ENCODE measurements around the gene TCERG1. TPM values are rescaled to one million over a fixed set of nuclear protein-coding genes. Genes with fewer than 3 reads are reported as not detected.

TCERG1 gene
- total RNA-seq, 1 experiment from 2014 or later, result 75.9 TPM

DNA sequence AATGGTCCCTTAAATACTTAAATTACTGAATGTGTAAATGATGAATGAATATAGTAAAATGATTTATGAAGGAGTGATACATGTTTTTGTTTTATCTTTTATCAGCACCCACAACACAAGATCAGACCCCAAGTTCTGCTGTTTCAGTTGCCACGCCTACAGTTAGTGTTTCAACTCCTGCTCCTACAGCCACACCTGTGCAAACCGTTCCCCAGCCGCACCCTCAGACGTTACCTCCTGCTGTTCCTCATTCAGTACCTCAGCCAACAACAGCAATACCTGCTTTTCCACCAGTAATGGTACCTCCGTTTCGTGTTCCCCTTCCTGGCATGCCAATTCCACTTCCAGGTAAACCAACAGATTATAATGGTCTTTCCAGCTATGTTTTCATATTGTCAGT, 16.3 kb downstream of the TCERG1 start:
- H3K4me3 ChIP-seq, result no peak overlapping the region
- DNase-seq, result no peak
- H3F3A ChIP-seq (ENCODE audit: insufficient read depth, low read depth), result peaks cover 29% of the 10 kb centered on the region; the same call in 1 of the 2 replicates
- intact Hi-C loops (cut with micrococcal nuclease; ENCODE audit: unreplicated experiment), result loop anchor here (5.0 kb wide), 1 partner anchor 301 kb away; no protein-coding TSS in a partner anchor
- H3K79me2 ChIP-seq (ENCODE audit: low read depth), result peaks cover 50% of the 10 kb centered on the region
- no peak overlapping the region for H2AFZ ChIP-seq
- H3K9me2 ChIP-seq (ENCODE audit: insufficient read depth), result no peaks in the 10 kb centered on the region
- H3K4me2 ChIP-seq, result no peak overlapping the region
- no TSS peak for BruUV-seq (replicated peaks)
- H3K9me3 ChIP-seq (ENCODE audit: insufficient read depth, low read depth), result no peaks in the 10 kb centered on the region
- no peak overlapping the region for H3K27ac ChIP-seq
- peaks cover 68% of the 10 kb centered on the region for H3K36me3 ChIP-seq (ENCODE audit: low read depth)
- POLR2A ChIA-PET (ENCODE audit: unreplicated experiment), result no interaction called here
- no peak for TF ChIP-seq EZH2 (IDR thresholded peaks at IDR 0.05; ENCODE audit: low read depth)
- TF ChIP-seq, protein P1, sequence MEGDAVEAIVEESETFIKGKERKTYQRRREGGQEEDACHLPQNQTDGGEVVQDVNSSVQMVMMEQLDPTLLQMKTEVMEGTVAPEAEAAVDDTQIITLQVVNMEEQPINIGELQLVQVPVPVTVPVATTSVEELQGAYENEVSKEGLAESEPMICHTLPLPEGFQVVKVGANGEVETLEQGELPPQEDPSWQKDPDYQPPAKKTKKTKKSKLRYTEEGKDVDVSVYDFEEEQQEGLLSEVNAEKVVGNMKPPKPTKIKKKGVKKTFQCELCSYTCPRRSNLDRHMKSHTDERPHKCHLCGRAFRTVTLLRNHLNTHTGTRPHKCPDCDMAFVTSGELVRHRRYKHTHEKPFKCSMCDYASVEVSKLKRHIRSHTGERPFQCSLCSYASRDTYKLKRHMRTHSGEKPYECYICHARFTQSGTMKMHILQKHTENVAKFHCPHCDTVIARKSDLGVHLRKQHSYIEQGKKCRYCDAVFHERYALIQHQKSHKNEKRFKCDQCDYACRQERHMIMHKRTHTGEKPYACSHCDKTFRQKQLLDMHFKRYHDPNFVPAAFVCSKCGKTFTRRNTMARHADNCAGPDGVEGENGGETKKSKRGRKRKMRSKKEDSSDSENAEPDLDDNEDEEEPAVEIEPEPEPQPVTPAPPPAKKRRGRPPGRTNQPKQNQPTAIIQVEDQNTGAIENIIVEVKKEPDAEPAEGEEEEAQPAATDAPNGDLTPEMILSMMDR (conservative IDR thresholded peaks at IDR 0.05), result no peak
- H3K27me3 ChIP-seq (ENCODE audit: insufficient read depth, low read depth), result no peaks in the 10 kb centered on the region
- CTCF ChIA-PET, result no interaction called here
- peaks cover 87% of the 10 kb centered on the region for H4K20me1 ChIP-seq (ENCODE audit: insufficient read depth)
- no peaks in the 10 kb centered on the region for H3K4me1 ChIP-seq (replicated peaks; ENCODE audit: insufficient read depth)

DNA sequence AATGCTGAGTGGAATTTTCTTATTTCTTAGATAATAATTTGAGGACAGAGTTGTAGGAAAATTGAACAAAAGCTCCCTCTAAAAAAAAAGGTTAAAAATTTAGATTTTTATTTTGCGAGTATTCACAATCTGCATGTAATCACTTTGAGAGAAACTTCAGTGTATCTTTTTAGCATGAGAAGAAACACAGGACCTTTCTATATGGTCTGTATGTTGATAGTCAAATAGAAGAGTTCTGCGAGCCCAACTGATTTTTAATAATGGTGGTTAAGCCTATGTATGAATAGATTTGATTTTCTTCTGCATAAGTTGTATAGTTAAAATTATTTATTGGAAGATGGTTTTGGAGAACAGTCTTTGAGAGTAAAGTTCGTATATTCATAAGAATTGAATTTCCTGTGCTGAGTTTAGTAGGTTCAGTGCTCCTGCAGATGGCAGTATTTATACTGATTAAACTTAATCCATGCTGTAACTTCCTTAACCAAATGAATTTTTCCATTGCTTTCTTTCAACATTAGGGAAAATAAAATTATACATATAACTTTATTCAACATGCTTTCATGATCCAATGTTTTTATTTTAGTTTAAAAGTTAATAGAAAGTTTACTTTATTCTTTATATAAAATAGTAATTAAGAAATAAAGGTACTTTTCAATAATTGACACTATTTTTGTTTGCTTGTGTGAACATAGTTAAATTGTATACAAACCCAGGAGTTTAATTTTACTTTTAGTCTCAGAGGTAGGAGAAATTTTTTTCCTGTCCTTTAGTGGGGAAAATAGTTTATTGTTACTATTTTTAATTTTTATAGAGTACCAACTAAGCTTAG, 19.6 kb downstream of the TCERG1 start:
- H3F3A ChIP-seq (ENCODE audit: insufficient read depth, low read depth), result peaks cover 19% of the 10 kb centered on the region; the same call in 1 of the 2 replicates
- no peak overlapping the region for H3K4me2 ChIP-seq
- no peak overlapping the region for H3K27ac ChIP-seq
- H3K9me2 ChIP-seq (ENCODE audit: insufficient read depth), result no peaks in the 10 kb centered on the region
- intact Hi-C loops (cut with micrococcal nuclease; ENCODE audit: unreplicated experiment), result no loop called here
- CTCF ChIA-PET, result no interaction called here
- no TSS peak for BruUV-seq (replicated peaks)
- H3K4me1 ChIP-seq (replicated peaks; ENCODE audit: insufficient read depth), result no peaks in the 10 kb centered on the region
- DNase-seq, result no peak
- H3K36me3 ChIP-seq (ENCODE audit: low read depth), result peaks cover 70% of the 10 kb centered on the region
- POLR2A ChIA-PET (ENCODE audit: unreplicated experiment), result no interaction called here
- TF ChIP-seq, protein P1 (conservative IDR thresholded peaks at IDR 0.05), result peak; percentile 64
- no peak for TF ChIP-seq EZH2 (IDR thresholded peaks at IDR 0.05; ENCODE audit: low read depth)
- H3K4me3 ChIP-seq, result no peak overlapping the region
- H3K79me2 ChIP-seq (ENCODE audit: low read depth), result peaks cover 31% of the 10 kb centered on the region
- no peaks in the 10 kb centered on the region for H3K27me3 ChIP-seq (ENCODE audit: insufficient read depth, low read depth)
- H4K20me1 ChIP-seq (ENCODE audit: insufficient read depth), result peaks cover 72% of the 10 kb centered on the region
- H2AFZ ChIP-seq, result no peak overlapping the region
- H3K9me3 ChIP-seq (ENCODE audit: insufficient read depth, low read depth), result no peaks in the 10 kb centered on the region

DNA sequence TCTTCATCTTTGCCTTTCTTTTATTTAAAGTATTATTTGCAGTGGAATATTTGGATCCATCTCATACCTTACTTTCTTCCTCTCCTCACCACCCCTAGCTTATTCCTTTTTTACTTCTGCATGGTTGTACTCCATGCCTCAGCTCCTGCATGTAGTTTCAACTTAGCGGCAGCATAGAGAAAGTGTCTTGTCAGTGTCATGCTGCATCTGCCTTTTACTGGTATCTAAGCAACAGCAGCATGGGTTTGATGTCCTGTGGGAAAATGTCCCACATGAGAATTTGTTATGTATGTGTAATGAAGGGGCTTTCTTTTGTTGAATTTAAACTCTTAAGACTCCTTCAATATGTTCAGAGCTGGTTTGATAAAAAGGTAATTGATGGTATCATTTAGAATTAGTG, 20.6 kb downstream of the TCERG1 start:
- CTCF ChIA-PET, result no interaction called here
- H3K27ac ChIP-seq, result no peak overlapping the region
- no peak overlapping the region for H2AFZ ChIP-seq
- H3K4me2 ChIP-seq, result no peak overlapping the region
- DNase-seq, result no peak
- peaks cover 19% of the 10 kb centered on the region; the same call in 1 of the 2 replicates for H3F3A ChIP-seq (ENCODE audit: insufficient read depth, low read depth)
- peaks cover 31% of the 10 kb centered on the region for H3K79me2 ChIP-seq (ENCODE audit: low read depth)
- H3K27me3 ChIP-seq (ENCODE audit: insufficient read depth, low read depth), result no peaks in the 10 kb centered on the region
- H3K4me1 ChIP-seq (replicated peaks; ENCODE audit: insufficient read depth), result no peaks in the 10 kb centered on the region
- no peak for TF ChIP-seq EZH2 (IDR thresholded peaks at IDR 0.05; ENCODE audit: low read depth)
- TF ChIP-seq, protein P1 (conservative IDR thresholded peaks at IDR 0.05), result no peak
- POLR2A ChIA-PET (ENCODE audit: unreplicated experiment), result interaction anchor here (0.6 kb wide), 1 partner anchor 440 kb away, joined by 3 read pairs; no protein-coding TSS in a partner anchor
- no TSS peak for BruUV-seq (replicated peaks)
- H3K4me3 ChIP-seq, result no peak overlapping the region
- peaks cover 68% of the 10 kb centered on the region for H3K36me3 ChIP-seq (ENCODE audit: low read depth)
- intact Hi-C loops (cut with micrococcal nuclease; ENCODE audit: unreplicated experiment), result no loop called here
- peaks cover 63% of the 10 kb centered on the region for H4K20me1 ChIP-seq (ENCODE audit: insufficient read depth)
- H3K9me3 ChIP-seq (ENCODE audit: insufficient read depth, low read depth), result no peaks in the 10 kb centered on the region
- H3K9me2 ChIP-seq (ENCODE audit: insufficient read depth), result no peaks in the 10 kb centered on the region
